GM10266 (cell line): Measurements from ENCODE around the gene FN3KRP.
"Not testable (repeated sequence)": the region's sequence is repeated elsewhere in the genome, so short reads cannot be mapped to it uniquely, and the experiment has no call there.

Experiments used
- DNase-seq: peaks from one replicate; pipeline ENCODE4 v3.0.0; 2012; ENCODE audit errors: extremely low spot score
- CTCF ChIP-seq: IDR thresholded peaks from 2 replicates; pipeline ENCODE4 v1.5.1; 2012; ENCODE audit warnings: mild to moderate bottlenecking, low read depth; ENCODE audit not compliant: control insufficient read depth, insufficient read depth; ENCODE audit errors: missing control alignments

Gene FN3KRP

DNA sequence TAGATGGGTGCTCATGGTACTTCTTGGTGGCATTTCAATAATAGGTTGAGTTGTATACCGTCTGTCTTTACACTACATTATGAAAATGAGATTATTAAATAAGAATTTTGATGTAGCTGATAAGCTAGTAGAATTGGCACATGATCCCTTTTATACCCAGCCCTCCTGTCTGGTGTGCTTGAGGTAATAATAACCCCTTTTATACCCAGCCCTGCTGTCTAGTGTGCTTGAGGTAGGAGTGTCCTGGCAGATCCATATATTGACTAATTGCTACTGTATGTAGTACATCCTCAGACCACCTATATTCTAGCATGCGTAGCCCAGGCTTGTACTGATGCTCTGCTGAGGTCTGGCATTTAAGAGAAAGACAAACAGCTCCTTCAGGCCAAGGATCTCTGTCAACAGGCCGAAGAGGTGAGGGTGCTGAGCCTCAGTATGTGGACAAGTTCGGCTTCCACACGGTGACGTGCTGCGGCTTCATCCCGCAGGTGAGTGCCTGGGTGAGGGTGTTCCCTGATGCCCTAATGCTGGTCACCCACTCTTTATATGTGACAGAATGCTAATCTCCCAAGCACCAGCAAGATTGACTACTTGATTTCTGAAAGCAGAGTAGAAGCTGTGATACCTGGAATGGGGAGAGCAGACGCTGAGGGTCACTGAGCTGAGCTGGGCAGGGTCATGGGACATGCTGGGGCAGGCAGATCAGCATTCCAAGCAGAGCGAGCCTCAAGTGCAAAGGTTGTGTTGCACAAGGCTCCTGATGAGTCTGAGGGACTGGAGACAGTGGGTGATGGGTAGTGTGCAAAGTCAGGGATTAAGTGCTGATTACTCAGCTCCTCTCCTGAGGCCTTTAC, 24.6 kb downstream of the FN3KRP start:
- no peak for TF ChIP-seq CTCF
- no peak for DNase-seq

GRCh38 chr17:82743344-82744219, 27.1 kb downstream of the FN3KRP start:
- no peak for TF ChIP-seq CTCF
- DNase-seq, result no peak

DNA sequence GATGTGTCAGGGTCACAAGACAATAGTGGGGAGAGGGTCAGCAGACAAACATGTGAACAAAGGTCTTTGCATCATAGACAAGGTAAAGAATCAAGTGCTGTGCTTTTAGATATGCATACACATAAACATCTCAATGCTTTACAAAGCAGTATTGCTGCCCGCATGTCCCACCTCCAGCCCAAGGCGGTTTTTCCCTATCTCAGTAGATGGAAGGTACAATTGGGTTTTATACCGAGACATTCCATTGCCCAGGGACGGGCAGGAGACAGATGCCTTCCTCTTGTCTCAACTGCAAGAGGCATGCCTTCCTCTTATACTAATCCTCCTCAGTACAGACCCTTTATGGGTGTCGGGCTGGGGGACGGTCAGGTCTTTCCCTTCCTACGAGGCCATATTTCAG, 28.2 kb downstream of the FN3KRP start:
- not testable (repeated sequence) for DNase-seq

DNA sequence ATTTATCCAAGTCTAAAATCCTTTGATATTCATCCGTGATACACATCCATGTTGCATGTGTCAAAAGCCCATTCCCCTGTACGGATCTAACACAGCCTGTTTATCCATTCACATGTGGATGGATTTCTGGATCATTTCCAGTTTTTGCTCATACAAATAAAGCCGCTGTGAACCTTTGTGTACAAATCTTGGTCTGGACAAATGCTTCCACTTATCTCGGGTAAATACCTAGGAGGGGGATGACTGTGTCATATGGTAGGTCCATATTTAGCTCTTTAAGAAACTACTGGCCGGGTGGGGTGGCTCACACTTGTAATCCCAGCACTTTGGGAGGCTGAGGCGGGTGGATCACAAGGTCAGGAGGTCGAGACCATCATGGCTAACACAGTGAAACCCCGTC, 29.0 kb downstream of the FN3KRP start:
- DNase-seq, result no peak
- no peak for TF ChIP-seq CTCF

DNA sequence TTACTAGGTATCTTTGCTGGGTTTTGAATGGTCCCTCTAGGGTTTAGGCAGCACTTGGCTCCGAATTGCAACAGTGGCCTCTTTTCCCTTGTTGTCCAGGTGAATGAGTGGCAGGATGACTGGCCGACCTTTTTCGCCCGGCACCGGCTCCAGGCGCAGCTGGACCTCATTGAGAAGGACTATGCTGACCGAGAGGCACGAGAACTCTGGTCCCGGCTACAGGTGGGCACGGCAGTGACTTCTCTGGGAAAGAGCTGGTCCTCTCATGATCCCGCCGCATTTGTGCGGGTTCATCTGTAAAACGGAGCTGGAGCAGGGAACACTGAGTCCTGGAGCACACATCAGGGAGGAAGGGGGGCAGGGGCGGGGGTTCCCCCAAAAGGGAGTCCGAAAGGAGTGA, 32.2 kb downstream of the FN3KRP start:
- no peak for TF ChIP-seq CTCF
- DNase-seq, result no peak

- DNase-seq, result no peak
Observed at GRCh38 chr17:82750241-82750908, 33.9 kb downstream of the FN3KRP start.

More at GRCh38 chr17:82750241-82750908, 33.9 kb downstream of the FN3KRP start:
- TF ChIP-seq CTCF, result no peak
